WTC11 (cell line): ENCODE measurements around the gene ZNF821. TPM values are rescaled to one million over a fixed set of nuclear protein-coding genes. Genes with fewer than 3 reads are reported as not detected.

Experiments
- AR ChIP-seq: fragments of 250-450 bp; sonication (Bioruptor Pico); IDR thresholded peaks from 2 replicates; pipeline ENCODE4 v1.9.0; 2021; ENCODE audit warnings: mild to moderate bottlenecking
- ATF1 ChIP-seq: sonication (generic); formaldehyde crosslinking; IDR thresholded peaks from 2 replicates; pipeline ENCODE4 v1.8.1; 2023; ENCODE audit warnings: mild to moderate bottlenecking, moderate library complexity, missing genetic modification reagents
- CBFB ChIP-seq: sonication (generic); formaldehyde crosslinking; IDR thresholded peaks from 2 replicates; pipeline ENCODE4 v1.8.1; 2022; ENCODE audit warnings: mild to moderate bottlenecking, low read depth, missing genetic modification reagents
- E2F4 ChIP-seq: sonication (generic); formaldehyde crosslinking; IDR thresholded peaks from 2 replicates; pipeline ENCODE4 v1.8.1; 2022; ENCODE audit warnings: low read depth, mild to moderate bottlenecking, moderate library complexity, missing genetic modification reagents, borderline replicate concordance
- ERG ChIP-seq: fragments of 250-450 bp; sonication (Bioruptor Pico); IDR thresholded peaks from 2 replicates; pipeline ENCODE4 v1.8.0; 2021; ENCODE audit warnings: mild to moderate bottlenecking
- HMGA2 ChIP-seq: fragments of 250-450 bp; sonication (Bioruptor Pico); IDR thresholded peaks from 2 replicates; pipeline ENCODE4 v1.4.0; 2021; ENCODE audit warnings: mild to moderate bottlenecking, moderate library complexity
- IRF2 ChIP-seq: sonication (generic); formaldehyde crosslinking; IDR thresholded peaks from 2 replicates; pipeline ENCODE4 v1.8.0; 2022; ENCODE audit warnings: low read depth, missing genetic modification reagents, borderline replicate concordance
- JAZF1 ChIP-seq: fragments of 250-450 bp; sonication (Bioruptor Pico); IDR thresholded peaks from 2 replicates; pipeline ENCODE4 v1.9.0; 2021; ENCODE audit warnings: moderate library complexity, mild to moderate bottlenecking, inconsistent platforms
- JUN ChIP-seq: sonication (generic); formaldehyde crosslinking; IDR thresholded peaks from 2 replicates; pipeline ENCODE4 v1.8.0; 2023; ENCODE audit warnings: mild to moderate bottlenecking, missing genetic modification reagents
- KAT7 ChIP-seq: sonication (generic); formaldehyde crosslinking; IDR thresholded peaks from 2 replicates; pipeline ENCODE4 v1.8.1; 2023; ENCODE audit warnings: missing genetic modification reagents, mild to moderate bottlenecking, borderline replicate concordance
- MXD4 ChIP-seq: fragments of 250-450 bp; sonication (Bioruptor Pico); IDR thresholded peaks from 2 replicates; pipeline ENCODE4 v1.8.0; 2021; ENCODE audit warnings: mild to moderate bottlenecking, moderate library complexity, borderline replicate concordance
- NFATC4 ChIP-seq: fragments of 250-450 bp; sonication (Bioruptor Pico); IDR thresholded peaks from 2 replicates; pipeline ENCODE4 v1.9.0; 2021; ENCODE audit warnings: mild to moderate bottlenecking
- NFYB ChIP-seq: sonication (generic); formaldehyde crosslinking; conservative IDR thresholded peaks from 2 replicates; pipeline ENCODE4 v1.8.0; 2022; ENCODE audit warnings: low read depth, missing genetic modification reagents
- SMAD3 ChIP-seq: sonication (generic); formaldehyde crosslinking; IDR thresholded peaks from 2 replicates; pipeline ENCODE4 v1.8.0; 2022; ENCODE audit warnings: missing genetic modification reagents, mild to moderate bottlenecking, borderline replicate concordance
- SMAD4 ChIP-seq: sonication (generic); formaldehyde crosslinking; IDR thresholded peaks from 2 replicates; pipeline ENCODE4 v1.8.0; 2022; ENCODE audit warnings: mild to moderate bottlenecking, missing genetic modification reagents
- TEAD1 ChIP-seq: sonication (generic); formaldehyde crosslinking; IDR thresholded peaks from 2 replicates; pipeline ENCODE4 v1.8.0; 2022; ENCODE audit warnings: mild to moderate bottlenecking, missing genetic modification reagents
- TP53 ChIP-seq: sonication (generic); formaldehyde crosslinking; IDR thresholded peaks from 2 replicates; pipeline ENCODE4 v1.8.1; 2023; ENCODE audit warnings: mild to moderate bottlenecking, missing genetic modification reagents
- USF1 ChIP-seq: sonication (generic); formaldehyde crosslinking; IDR thresholded peaks from 2 replicates; pipeline ENCODE4 v1.8.0; 2022; ENCODE audit warnings: mild to moderate bottlenecking, missing genetic modification reagents
- ZNF121 ChIP-seq: sonication (generic); formaldehyde crosslinking; IDR thresholded peaks from 2 replicates; pipeline ENCODE4 v1.8.0; 2023; ENCODE audit warnings: missing genetic modification reagents
- ZNF263 ChIP-seq: sonication (generic); formaldehyde crosslinking; IDR thresholded peaks from 2 replicates; pipeline ENCODE4 v1.8.1; 2022; ENCODE audit warnings: low read depth, mild to moderate bottlenecking, moderate library complexity, missing genetic modification reagents
- ZNF317 ChIP-seq: sonication (generic); formaldehyde crosslinking; IDR thresholded peaks from 2 replicates; pipeline ENCODE4 v1.8.1; 2023; ENCODE audit warnings: low read depth, mild to moderate bottlenecking, moderate library complexity, missing genetic modification reagents, borderline replicate concordance
- ZNF396 ChIP-seq: fragments of 250-450 bp; sonication (Bioruptor Pico); IDR thresholded peaks from 2 replicates; pipeline ENCODE4 v1.8.0; 2021; ENCODE audit warnings: mild to moderate bottlenecking, moderate library complexity, borderline replicate concordance
- ZNF423 ChIP-seq: fragments of 250-450 bp; sonication (Bioruptor Pico); IDR thresholded peaks from 2 replicates; pipeline ENCODE4 v2.1.2; 2022; ENCODE audit warnings: mild to moderate bottlenecking, moderate library complexity
- ZNF671 ChIP-seq: fragments of 250-450 bp; sonication (Bioruptor Pico); IDR thresholded peaks from 2 replicates; pipeline ENCODE4 v1.8.0; 2021; ENCODE audit warnings: mild to moderate bottlenecking
- total RNA-seq: library from RNA; stranded (reverse); gene quantifications from 3 replicates; pipeline ENCODE4 v1.2.3, GENCODE V29; 2021
- TF ChIP-seq, protein P1 (sequence below): sonication (generic); formaldehyde crosslinking; IDR thresholded peaks from 2 replicates; pipeline ENCODE4 v1.8.1; 2022; ENCODE audit warnings: missing genetic modification reagents, borderline replicate concordance
- TF ChIP-seq, protein P2 (sequence below): sonication (generic); formaldehyde crosslinking; IDR thresholded peaks from 2 replicates; pipeline ENCODE4 v1.8.1; 2023; ENCODE audit warnings: mild to moderate bottlenecking, moderate library complexity, missing genetic modification reagents

Gene ZNF821
- total RNA-seq, 1 experiment from 2014 or later = 16.2 TPM

- TF ChIP-seq MXD4 (CRISPR knock-in tag) (no peak), NFATC4 (CRISPR knock-in tag) (no peak), ZNF317 (no peak), ZNF671 (no peak), NFYB (CRISPR knock-in tag) (no peak), AR (CRISPR knock-in tag) (no peak), ZNF396 (no peak), IRF2 (no peak), SMAD3 (CRISPR knock-in tag) (no peak), KAT7 (peak; percentile 88), E2F4 (CRISPR knock-in tag) (no peak), ERG (CRISPR knock-in tag) (no peak), HMGA2 (CRISPR knock-in tag) (no peak), TEAD1 (CRISPR knock-in tag) (no peak), JAZF1 (CRISPR knock-in tag) (no peak), USF1 (CRISPR knock-in tag) (peak; percentile 81), ATF1 (CRISPR knock-in tag) (peak; percentile 98; the same call in 1 of the 2 replicates), ZNF121 (no peak), TP53 (CRISPR knock-in tag) (no peak), ZNF263 (CRISPR knock-in tag) (no peak), CBFB (CRISPR knock-in tag) (no peak; the same call in 1 of the 2 replicates), JUN (CRISPR knock-in tag) (no peak), SMAD4 (CRISPR knock-in tag) (no peak), ZNF423 (CRISPR knock-in tag) (peak; percentile 81; the same call in 1 of the 2 replicates)
- TF ChIP-seq, protein P1, sequence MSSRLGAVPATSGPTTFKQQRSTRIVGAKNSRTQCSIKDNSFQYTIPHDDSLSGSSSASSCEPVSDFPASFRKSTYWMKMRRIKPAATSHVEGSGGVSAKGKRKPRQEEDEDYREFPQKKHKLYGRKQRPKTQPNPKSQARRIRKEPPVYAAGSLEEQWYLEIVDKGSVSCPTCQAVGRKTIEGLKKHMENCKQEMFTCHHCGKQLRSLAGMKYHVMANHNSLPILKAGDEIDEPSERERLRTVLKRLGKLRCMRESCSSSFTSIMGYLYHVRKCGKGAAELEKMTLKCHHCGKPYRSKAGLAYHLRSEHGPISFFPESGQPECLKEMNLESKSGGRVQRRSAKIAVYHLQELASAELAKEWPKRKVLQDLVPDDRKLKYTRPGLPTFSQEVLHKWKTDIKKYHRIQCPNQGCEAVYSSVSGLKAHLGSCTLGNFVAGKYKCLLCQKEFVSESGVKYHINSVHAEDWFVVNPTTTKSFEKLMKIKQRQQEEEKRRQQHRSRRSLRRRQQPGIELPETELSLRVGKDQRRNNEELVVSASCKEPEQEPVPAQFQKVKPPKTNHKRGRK = no peak
- TF ChIP-seq, protein P2, sequence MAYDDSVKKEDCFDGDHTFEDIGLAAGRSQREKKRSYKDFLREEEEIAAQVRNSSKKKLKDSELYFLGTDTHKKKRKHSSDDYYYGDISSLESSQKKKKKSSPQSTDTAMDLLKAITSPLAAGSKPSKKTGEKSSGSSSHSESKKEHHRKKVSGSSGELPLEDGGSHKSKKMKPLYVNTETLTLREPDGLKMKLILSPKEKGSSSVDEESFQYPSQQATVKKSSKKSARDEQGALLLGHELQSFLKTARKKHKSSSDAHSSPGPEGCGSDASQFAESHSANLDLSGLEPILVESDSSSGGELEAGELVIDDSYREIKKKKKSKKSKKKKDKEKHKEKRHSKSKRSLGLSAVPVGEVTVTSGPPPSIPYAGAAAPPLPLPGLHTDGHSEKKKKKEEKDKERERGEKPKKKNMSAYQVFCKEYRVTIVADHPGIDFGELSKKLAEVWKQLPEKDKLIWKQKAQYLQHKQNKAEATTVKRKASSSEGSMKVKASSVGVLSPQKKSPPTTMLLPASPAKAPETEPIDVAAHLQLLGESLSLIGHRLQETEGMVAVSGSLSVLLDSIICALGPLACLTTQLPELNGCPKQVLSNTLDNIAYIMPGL (CRISPR knock-in tag) = peak; percentile 64
Observed at GRCh38 chr16:71845639-71846430, 38.1 kb downstream of the ZNF821 start, which contains the start of gene ATXN1L (continued).
